ENCODE results near the gene ST8SIA1.

- TF ChIP-seq TAF1 (IDR thresholded peaks at IDR 0.05; ENCODE audit: low read depth) = no peak
- no peak for TF ChIP-seq SMC3 (conservative IDR thresholded peaks at IDR 0.05; ENCODE audit: poor library complexity)
Observed at GRCh38 chr12:22264380-22264779, 70.1 kb downstream of the ST8SIA1 start.

Measured in neural cell (in vitro differentiated cells).